ENCODE results near the gene ENOPH1.
A peak's percentile ranks its signal among the peaks of the same experiment; 100 is the strongest.
"Not testable (repeated sequence)": the region's sequence is repeated elsewhere in the genome, so short reads cannot be mapped to it uniquely, and the experiment has no call there.

The ENOPH1 gene

GRCh38 chr4:82473080-82473479 is 42.7 kb downstream of the ENOPH1 start:
- not testable (repeated sequence) for DNase-seq (ENCODE audit: low read depth)

GRCh38 chr4:82473621-82474164 is 43.3 kb downstream of the ENOPH1 start:
- DNase-seq (ENCODE audit: low read depth), result no peak

- DNase-seq (ENCODE audit: low read depth), result not testable (repeated sequence)
Measured at GRCh38 chr4:82475931-82476330, 45.5 kb downstream of the ENOPH1 start.

GRCh38 chr4:82477469-82477868 is 47.1 kb downstream of the ENOPH1 start:
- DNase-seq (ENCODE audit: low read depth), result not testable (repeated sequence)

GRCh38 chr4:82479562-82479961 is 49.2 kb downstream of the ENOPH1 start:
- no peak for DNase-seq (ENCODE audit: low read depth)

- no peak for DNase-seq (ENCODE audit: low read depth)
Measured at GRCh38 chr4:82480771-82481505, 50.5 kb downstream of the ENOPH1 start.

- no peak for DNase-seq (ENCODE audit: low read depth)
Measured at GRCh38 chr4:82481506-82481840, 51.1 kb downstream of the ENOPH1 start.

- DNase-seq (ENCODE audit: low read depth), result no peak
Measured at GRCh38 chr4:82482387-82482786, 52.0 kb downstream of the ENOPH1 start.

- DNase-seq (ENCODE audit: low read depth), result no peak
Measured at GRCh38 chr4:82484996-82485783, 54.8 kb downstream of the ENOPH1 start.

- no peak for DNase-seq (ENCODE audit: low read depth)
Measured at GRCh38 chr4:82489076-82489475, 58.7 kb downstream of the ENOPH1 start.

- no peak for DNase-seq (ENCODE audit: low read depth)
Measured at GRCh38 chr4:82489987-82490386, 59.6 kb downstream of the ENOPH1 start.

- DNase-seq (ENCODE audit: low read depth), result peak; percentile 30
Measured at GRCh38 chr4:82491251-82491960, 61.0 kb downstream of the ENOPH1 start.

GRCh38 chr4:82493721-82494425 is 63.5 kb downstream of the ENOPH1 start:
- no peak for DNase-seq (ENCODE audit: low read depth)

- no peak for DNase-seq (ENCODE audit: low read depth)
Measured at GRCh38 chr4:82495666-82496065, 65.3 kb downstream of the ENOPH1 start.

- DNase-seq (ENCODE audit: low read depth), result no peak
Measured at GRCh38 chr4:82496349-82496748, 66.0 kb downstream of the ENOPH1 start.

GRCh38 chr4:82499738-82500434 is 69.5 kb downstream of the ENOPH1 start:
- no peak for DNase-seq (ENCODE audit: low read depth)

- DNase-seq (ENCODE audit: low read depth), result peak; percentile 74
Measured at GRCh38 chr4:82500435-82501153, 70.2 kb downstream of the ENOPH1 start.

- DNase-seq (ENCODE audit: low read depth), result no peak
Measured at GRCh38 chr4:82501154-82501442, 70.7 kb downstream of the ENOPH1 start.

- no peak for DNase-seq (ENCODE audit: low read depth)
Measured at GRCh38 chr4:82508011-82508410, 77.6 kb downstream of the ENOPH1 start.

- DNase-seq (ENCODE audit: low read depth), result no peak
Measured at GRCh38 chr4:82508806-82509428, 78.5 kb downstream of the ENOPH1 start.

All from fibroblast of gingiva (primary cell).